Fibroblast of villous mesenchyme (primary cell): ENCODE results near the gene SPCS1. TPM values are rescaled to one million over a fixed set of nuclear protein-coding genes. Genes with fewer than 3 reads are reported as not detected.
"Not testable (repeated sequence)": the region's sequence is repeated elsewhere in the genome, so short reads cannot be mapped to it uniquely, and the experiment has no call there.

Experiments
- DNase-seq: peaks from one replicate; pipeline ENCODE4 v3.0.0-alpha.2; 2010; ENCODE audit warnings: low read depth
- H3K4me3 ChIP-seq: 2 replicates; pipeline ENCODE4 v1.5.1; 2011; ENCODE audit warnings: low read depth, mild to moderate bottlenecking, low read length
- total RNA-seq: library from RNA; depleted of rRNA; stranded (reverse); fragments of >200 nt; gene quantifications from 2 replicates; pipeline ENCODE4 v1.2.3, GENCODE V29; 2012
- TF ChIP-seq, protein P1 (sequence below): IDR thresholded peaks from 2 replicates; pipeline ENCODE4 v1.5.1; 2012; ENCODE audit warnings: low read depth, mild to moderate bottlenecking, low read length; ENCODE audit not compliant: insufficient read depth

Gene SPCS1
- total RNA-seq = 66.9 and 77.0 TPM in 2 replicates

DNA sequence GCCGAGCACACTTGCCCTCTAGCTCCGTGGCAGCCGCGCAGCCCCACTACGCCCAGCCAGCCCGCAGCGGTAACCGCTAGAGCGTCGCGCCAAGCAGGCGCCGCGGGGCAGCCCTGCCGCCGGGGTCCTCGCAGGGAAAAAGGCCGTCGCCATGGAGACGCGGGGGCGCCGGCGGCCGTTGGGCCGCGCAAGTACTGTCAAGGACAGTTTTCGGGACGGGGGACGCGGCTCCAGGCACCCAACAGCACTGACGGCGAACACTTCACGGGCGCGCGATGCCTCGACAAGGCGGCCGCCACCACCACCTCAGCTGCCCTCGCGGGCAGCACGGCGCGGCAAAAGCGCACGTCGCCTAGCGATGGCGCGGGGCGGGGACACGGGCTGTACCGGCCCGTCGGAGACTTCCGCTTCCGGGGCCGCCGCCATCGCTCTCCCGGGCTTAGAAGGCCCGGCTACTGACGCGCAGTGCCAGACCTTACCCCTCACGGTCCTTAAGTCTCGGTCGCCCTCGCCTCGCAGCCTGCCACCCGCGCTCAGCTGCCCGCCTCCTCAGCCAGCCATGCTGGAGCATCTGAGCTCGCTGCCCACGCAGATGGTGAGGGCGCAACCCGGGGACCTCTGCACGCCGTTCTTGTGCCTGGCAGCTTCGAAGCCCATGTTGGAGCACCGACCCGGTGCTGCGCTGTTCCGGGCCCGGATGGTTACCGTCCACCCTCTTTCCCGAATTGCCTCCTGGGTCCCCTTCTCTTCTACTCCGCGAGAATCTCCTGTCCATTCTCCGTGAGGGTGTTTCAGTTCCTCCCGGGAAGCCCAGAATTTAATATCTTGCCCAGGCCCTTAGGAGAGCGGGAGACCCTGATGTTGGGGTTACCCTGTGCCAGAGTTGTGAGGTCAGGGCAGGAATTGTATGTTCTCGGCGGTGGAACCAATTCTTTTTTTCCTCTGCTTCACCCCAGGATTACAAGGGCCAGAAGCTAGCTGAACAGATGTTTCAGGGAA lies at the start of gene SPCS1, which contains the start of gene GLT8D1:
Gene SPCS1 (plus strand): TSS at position 419 of the 999 bp plus-strand sequence. CDS start 141 bp downstream, at position 560.
Gene GLT8D1 (minus strand): TSS at position 104 of the 999 bp plus-strand sequence. CDS start 5,331 bp downstream, outside the sequence.
- peak within 1 kb of the TSS; percentile 94 for H3K4me3 ChIP-seq
- TF ChIP-seq, protein P1, sequence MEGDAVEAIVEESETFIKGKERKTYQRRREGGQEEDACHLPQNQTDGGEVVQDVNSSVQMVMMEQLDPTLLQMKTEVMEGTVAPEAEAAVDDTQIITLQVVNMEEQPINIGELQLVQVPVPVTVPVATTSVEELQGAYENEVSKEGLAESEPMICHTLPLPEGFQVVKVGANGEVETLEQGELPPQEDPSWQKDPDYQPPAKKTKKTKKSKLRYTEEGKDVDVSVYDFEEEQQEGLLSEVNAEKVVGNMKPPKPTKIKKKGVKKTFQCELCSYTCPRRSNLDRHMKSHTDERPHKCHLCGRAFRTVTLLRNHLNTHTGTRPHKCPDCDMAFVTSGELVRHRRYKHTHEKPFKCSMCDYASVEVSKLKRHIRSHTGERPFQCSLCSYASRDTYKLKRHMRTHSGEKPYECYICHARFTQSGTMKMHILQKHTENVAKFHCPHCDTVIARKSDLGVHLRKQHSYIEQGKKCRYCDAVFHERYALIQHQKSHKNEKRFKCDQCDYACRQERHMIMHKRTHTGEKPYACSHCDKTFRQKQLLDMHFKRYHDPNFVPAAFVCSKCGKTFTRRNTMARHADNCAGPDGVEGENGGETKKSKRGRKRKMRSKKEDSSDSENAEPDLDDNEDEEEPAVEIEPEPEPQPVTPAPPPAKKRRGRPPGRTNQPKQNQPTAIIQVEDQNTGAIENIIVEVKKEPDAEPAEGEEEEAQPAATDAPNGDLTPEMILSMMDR = no peak
- peak; percentile 88 for DNase-seq

- DNase-seq = no peak
- TF ChIP-seq, protein P1 = no peak
- H3K4me3 ChIP-seq = no peak overlapping the region
Measured at GRCh38 chr3:52660046-52660445, 45.9 kb upstream of the SPCS1 start.

GRCh38 chr3:52663098-52663497 lies 42.8 kb upstream of the SPCS1 start:
- no peak for DNase-seq
- TF ChIP-seq, protein P1 = no peak
- no peak overlapping the region for H3K4me3 ChIP-seq

DNA sequence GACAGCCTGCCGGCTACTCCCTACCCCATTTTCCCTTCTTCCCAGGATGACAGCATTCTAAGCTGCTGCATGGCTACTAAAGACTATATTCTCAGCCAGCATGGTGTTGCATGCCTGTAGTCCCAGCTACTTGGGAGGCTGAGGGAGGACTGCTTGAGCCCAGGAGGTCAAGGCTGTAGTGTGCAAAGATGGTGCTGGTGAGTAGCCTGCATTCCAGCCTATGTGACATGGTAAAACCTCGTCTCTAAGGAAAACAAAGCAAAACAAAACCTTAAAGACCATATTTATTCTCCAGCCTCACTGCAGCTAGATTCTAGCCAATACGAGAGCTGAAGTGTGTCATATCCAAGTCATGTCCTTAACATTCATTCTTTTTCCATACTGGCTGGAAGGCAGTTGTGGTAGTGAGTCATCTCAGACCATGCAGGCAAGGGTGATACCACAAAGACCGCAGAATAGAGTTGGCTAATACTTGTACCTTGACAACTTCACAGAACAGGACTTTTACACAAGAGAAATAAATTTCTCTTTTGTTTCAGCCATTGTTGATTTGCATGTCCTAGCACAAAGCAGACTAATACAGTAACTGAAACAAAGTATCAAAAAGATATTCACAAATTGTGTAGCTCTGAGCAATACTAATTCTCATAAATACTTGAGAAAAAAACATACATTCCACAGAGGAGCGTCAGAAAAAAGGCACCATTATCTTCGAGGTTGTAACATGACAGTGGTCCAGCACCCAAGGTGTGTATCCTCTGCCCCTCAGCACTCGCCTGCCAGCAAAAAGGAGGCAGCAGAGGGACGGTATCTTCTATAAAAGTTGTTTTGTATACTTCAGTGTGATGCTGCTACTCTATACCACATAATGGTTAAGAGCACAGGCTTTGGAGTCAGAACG lies 35.0 kb upstream of the SPCS1 start:
- peak; percentile 99 for DNase-seq
- TF ChIP-seq, protein P1 = no peak
- peak overlapping the region; percentile 32 for H3K4me3 ChIP-seq

- H3K4me3 ChIP-seq = no peak overlapping the region
- TF ChIP-seq, protein P1 = no peak
- no peak for DNase-seq
Measured at GRCh38 chr3:52671676-52672075, 34.2 kb upstream of the SPCS1 start.

- not testable (repeated sequence) for DNase-seq, H3K4me3 ChIP-seq
Measured at GRCh38 chr3:52676201-52676600, 29.7 kb upstream of the SPCS1 start.
